Peyer's patch (tissue), 4 donors: ENCODE data around the gene SDC3.

Experiments used
- POLR2A ChIP-seq, 2 donors: fragments of 450-650 bp; IDR thresholded peaks; one replicate each; pipeline ENCODE4 v1.5.1; 2017; ENCODE audit warnings: antibody characterized with exemption in 2 of 2, mild to moderate bottlenecking in 2 of 2, moderate library complexity in 2 of 2
- TF ChIP-seq, protein P1 (sequence below), 6 experiments: fragments of 450-650 bp in 4 of 6; fragments of 200-600 bp in 2 of 6; sonication (generic) in 1 of 6; IDR thresholded peaks; one replicate each; pipeline ENCODE4 v1.5.1; 2017 to 2019; ENCODE audit warnings: antibody characterized with exemption in 6 of 6, mild to moderate bottlenecking in 3 of 6, moderate library complexity in 1 of 6

DNA sequence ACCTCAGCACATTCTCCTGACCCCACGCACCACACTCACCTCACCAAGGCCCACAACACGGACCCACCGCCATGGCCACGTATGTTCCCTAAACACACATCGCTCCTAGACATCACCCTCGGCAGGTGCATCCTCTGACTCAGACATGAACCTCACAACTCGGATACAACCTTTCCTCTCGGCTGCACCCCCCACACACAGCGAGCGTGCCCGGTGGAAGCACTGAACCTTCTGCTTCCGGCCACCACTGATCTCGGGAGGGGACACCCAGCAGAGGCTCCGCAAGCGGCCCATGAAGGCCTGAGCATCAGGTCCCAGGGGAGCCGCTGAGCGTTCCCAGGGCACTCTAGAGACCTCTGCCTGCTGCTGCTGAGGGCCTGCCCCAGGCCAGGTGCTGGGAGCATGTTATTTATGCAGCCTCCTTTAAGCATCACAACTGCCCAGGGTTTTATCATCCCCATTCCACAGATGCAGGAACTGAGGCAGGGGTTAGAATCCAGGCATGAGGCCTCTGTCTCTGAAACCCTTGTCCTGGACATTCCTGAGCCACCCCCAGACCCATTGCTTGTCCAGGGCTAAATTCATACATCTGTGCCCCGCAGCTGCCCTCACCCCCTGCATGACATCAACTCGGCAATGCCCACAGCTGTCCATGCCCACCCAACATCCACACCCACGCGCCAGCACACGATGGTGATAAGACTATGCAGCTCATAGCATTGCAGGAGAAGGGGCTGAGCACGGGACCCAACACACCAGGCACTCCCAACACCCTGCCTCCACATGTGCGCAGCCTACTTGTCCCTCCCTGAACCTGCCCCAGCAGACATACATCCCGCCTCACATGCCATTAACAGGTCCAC is 27.0 kb downstream of the SDC3 start:
- TF ChIP-seq, protein P1, sequence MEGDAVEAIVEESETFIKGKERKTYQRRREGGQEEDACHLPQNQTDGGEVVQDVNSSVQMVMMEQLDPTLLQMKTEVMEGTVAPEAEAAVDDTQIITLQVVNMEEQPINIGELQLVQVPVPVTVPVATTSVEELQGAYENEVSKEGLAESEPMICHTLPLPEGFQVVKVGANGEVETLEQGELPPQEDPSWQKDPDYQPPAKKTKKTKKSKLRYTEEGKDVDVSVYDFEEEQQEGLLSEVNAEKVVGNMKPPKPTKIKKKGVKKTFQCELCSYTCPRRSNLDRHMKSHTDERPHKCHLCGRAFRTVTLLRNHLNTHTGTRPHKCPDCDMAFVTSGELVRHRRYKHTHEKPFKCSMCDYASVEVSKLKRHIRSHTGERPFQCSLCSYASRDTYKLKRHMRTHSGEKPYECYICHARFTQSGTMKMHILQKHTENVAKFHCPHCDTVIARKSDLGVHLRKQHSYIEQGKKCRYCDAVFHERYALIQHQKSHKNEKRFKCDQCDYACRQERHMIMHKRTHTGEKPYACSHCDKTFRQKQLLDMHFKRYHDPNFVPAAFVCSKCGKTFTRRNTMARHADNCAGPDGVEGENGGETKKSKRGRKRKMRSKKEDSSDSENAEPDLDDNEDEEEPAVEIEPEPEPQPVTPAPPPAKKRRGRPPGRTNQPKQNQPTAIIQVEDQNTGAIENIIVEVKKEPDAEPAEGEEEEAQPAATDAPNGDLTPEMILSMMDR (IDR thresholded peaks at IDR 0.05), result no peak
- TF ChIP-seq POLR2A (IDR thresholded peaks at IDR 0.05), result no peak
